GM18867 (cell line): ENCODE results near the gene SNX5.

Source experiments
- ATAC-seq: cut with Tn5 transposase; IDR thresholded peaks from one replicate; pipeline ENCODE4 v1.9.1; 2021; ENCODE audit warnings: mild to moderate bottlenecking, moderate library complexity; ENCODE audit not compliant: unreplicated experiment

Gene SNX5

DNA sequence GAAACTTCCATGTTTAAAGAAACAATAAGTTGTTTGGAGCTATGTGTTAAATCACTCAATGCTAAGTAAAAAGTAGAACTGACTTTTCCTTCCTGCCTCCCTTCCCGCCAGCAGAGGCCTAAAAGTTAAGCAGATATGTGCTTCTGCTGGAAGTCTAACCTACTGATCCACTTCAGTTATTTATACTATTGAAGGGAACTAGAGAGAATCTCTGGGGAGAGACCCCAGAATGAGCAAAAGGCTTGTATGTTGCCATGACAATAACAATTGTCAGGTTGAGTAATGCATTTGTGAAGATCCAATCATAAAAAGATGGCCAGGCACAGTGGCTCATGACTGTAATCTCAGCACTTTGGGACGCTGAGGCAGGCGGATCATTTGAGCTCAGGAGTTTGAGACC is 25.0 kb upstream of the SNX5 start:
- ATAC-seq: no peak

DNA sequence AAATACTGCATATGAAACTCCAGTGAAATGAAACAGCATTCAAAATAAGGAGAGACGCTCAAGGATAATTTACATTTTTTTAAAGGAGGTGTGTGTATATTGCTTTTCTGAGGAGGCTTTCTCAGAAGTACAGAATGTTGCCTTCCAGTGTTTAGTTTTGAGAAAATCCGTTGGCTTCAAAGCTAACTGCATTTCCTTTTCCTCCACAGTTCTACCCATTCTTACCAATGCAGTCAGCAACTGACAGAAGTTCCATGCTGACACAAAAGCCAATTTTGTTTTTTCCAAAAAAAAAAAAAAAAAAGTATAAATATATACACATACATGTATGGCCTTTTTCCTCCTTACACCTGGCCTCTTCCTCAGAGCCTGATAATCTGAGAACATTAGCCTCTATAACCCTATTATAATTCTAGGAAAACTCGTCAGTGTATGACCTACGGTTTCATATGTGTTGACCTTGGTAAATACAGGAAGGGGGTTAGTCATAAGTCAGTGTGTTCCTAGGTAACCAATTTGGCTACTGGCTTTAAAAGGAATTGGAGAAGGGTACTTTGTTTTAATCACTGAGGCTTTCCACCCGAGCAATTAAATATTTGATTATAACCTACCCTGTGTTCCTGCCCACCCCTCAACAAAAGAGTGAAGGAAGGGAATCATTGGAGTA is 24.4 kb upstream of the SNX5 start:
- ATAC-seq: peak; percentile 6

DNA sequence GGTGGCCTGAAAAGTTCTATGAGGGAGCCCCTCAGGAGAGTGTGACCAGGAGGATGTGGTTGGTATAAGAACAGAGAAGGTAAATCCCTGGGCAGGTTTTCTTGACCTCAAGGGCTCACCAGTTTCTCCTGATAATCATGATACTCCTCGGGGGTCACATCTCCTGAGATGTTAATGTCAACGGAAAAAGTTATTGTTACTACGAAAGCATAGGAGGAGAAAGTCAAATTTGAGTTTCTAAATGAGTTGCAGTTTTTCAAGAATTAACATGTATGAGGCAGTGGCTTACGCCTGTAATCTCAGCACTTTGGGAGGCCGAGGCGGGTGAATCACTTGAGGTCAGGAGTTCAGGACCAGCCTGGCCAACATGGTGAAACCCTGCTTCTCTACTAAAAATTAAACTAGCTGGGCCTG is 23.6 kb upstream of the SNX5 start:
- ATAC-seq: peak; percentile 57

DNA sequence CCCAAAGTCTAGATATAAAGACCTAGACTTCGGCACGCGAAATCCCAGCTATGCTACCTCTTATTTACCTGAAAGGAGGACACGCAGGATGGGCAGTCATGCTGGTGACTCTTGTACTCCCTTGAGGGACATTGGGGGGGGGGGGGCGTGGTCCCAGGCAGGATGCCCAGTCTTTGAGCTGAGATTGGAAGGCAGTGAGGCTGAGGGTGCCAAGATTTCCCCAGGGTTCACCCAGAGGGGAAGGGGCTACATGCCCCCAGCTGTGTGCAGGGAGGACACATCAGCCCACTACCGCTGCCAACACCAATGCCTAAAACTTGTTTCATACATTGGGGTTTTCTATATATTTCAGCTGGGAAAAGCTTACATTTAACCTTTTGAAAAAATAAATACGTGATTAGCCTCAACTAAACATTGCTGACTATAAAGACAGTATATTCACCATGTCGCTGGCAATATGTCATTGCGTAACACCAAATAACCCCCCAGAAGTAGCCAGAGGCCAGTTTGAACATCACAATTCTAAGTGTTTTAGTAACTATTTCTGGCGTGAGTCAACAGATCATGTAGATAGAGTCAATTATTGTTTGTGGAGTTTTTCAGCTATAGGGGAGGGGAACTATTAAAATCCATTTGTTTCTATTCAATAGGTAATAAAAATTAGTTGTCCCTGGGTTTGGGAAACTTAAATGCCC is 21.8 kb upstream of the SNX5 start:
- ATAC-seq: no peak

DNA sequence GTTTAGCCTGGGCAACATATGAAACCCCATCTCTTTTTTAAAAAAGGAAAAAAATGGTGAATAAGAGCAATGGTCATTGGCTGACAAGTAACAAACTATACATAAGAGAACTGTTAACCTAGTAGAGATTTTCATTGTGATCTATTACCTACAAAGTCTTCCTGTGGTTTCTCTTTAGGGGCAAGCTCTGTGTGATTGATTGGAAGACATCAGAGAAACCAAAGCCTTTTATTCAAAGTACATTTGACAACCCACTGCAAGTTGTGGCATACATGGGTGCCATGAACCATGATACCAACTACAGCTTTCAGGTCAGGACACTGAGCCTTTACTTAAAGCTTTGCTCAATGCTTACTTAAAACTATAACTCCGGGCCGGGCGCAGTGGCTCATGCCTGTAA is 19.4 kb upstream of the SNX5 start:
- ATAC-seq: no peak

DNA sequence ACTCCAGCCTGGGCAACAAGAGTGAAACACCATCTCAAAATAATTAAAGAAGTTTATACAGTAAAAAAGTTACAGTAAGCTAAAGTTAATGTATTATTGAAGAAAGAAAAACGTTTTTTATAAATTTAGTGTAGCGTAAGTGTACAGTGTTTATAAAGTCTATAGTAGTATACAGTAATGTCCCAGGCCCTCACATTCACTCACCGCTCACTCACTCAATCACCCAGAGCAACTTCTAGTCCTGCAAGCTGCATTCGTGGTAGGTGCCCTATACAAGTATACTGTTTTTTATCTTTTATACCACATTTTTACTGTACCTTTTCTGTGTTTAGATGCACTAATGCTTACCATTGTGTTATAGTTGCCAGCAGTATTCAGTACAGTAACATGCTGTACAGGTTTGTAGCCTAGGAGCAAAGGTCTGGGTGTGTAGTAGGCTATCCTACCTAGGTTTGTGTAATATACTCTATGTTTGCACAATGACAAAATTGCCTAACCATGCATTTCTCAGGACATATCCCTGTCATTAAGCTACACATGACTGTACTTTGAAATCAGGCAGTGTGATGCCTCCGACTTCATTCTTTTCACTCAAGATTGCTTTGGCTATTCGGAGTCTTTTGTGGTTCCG is 16.9 kb upstream of the SNX5 start:
- ATAC-seq: no peak

DNA sequence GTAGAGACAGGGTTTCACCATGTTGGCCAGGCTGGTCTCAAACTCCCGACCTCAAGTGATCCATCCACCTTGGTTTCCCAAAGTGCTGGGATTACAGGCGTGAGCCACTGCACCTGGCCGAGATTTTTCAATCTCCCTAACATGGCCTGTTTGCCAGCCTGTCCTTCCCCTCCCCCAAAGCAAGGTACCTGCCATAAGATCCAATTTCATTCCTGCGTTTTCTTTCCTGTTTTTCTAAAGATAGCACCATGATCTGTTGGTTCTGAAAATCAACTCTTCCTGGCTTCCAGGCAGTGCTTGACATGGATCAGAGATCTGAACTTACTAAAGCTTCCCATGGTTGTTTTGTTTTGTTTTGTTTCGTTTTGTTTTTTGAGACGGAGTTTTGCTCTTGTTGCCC is 7.7 kb upstream of the SNX5 start:
- no peak for ATAC-seq

DNA sequence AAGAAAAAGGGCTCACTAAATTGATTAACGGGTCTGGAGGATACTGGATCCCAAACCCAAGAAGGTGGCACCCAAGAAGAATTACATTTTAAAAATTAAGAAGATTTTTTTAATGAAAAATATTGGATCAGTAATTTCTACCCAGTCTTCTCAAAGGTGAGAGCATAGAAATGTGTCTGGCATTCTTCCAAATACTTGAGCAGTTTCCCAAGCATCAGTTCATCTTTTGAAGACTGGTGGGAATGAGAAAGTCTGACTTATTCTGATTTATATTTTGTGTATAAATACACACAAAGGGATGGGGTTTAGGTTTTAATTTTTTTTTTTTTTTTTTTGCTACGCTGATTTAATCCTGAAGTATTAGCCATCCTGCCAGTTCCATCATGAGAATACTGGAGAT is 3.5 kb upstream of the SNX5 start:
- no peak for ATAC-seq

DNA sequence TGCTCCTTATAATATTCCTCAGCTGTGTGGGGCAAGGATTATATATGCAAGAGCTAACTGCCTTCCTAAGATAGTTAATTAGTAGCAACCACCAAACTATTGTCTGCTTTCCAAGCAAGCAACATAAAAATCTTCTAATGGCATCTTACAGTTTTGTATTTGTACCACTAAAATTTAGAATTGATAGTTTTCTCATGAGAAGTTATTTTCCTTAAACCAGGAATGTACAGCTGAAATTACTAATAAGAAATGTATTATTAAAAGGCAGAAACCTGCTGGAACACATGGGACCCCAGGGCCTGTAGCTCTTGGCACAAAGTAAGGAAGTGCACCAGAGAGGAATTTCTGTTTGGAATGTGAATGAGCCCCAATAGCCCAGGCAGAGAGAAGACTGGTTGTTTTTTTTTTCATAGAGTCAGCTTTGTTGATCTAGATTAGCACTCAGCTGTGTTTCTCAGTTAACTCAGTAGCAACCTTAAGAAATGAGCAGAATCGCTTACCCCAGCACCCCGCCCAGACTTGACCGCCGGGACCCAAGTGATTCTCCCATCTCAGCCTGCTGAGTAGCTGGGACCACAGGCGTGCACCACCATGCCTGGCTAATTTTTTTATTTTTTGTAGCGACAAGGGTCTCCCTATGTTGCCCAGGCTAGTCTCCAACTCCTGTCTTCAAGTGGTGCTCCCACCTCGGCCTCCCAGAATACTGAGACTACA is 2.9 kb upstream of the SNX5 start:
- ATAC-seq: no peak

DNA sequence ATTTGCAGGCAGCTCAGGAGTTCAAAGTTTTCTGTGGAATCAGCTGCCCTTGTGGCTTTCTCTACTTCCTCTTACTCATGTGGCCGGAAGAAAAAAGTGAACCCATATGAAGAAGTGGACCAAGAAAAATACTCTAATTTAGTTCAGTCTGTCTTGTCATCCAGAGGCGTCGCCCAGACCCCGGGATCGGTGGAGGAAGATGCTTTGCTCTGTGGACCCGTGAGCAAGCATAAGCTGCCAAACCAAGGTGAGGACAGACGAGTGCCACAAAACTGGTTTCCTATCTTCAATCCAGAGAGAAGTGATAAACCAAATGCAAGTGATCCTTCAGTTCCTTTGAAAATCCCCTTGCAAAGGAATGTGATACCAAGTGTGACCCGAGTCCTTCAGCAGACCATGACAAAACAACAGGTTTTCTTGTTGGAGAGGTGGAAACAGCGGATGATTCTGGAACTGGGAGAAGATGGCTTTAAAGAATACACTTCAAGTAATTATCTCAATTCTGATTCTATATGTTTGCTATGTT is 1.4 kb upstream of the SNX5 start:
- no peak for ATAC-seq

DNA sequence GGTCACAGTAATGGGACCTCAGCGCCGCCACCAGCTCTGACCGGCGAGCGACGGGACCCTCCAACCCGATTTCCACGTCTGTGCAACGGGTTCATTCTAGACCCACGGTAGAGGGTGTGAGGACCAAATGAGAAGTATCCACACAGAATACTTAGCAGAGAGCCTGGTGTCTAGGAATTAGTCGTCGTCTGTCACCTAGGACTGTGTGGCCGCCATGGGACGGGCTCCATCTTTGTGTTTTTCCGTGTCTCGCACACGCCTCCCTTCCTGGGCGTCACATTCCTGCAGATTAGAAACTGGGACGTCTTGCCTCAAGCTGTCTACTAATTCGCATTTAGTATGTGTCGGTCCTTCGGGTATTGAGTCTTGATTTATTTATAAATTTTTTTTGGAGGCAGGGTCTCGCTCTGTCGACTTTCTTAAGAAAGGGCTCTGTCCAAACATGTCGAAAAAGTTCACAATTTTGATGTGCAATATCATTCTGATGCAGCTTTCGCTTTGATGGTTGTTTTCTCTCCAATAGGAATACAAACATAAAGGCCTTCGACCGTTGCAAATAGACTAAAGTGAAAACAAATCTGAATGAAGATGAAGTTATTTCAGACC is 787 bp upstream of the SNX5 start:
- peak; percentile 6 for ATAC-seq

DNA sequence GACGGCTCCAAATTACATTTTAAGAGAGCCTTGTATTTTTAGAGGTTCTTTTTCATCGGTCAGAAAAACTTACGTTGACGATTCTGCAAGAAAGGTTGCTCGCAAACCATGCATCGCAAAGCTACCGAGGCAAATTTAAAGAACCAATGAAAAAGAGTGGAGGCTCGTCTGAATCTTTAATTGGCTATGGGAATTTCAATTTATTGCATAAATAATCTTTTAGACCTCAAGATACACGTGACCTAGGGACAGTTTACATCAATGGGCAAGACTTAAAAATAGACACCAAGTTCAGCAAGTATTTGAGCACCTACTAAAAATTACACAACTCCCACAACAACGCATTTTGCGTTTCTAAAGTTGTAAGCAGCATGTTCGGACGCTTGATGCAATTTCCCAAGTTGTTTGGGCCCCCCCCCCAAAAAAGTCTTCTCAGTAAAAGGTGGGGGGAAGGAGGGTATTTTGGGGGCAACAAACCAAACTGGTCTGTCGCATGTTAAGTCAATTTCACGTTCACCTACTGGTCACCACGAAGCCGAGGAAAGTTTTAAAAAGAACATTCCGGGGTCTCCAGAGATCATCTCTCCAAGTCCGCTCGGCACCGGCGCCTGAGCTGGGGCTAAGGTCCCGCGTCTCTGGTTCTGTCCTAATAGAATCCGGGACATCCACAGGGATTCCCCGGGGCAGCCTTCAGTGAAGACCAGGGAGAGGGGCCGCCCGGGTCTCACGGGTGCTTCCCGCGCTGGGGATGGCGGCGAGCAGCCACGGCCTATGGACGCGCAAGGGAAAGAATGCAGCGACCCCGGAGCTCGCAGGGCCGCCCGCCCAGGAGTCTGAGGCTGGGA is 851 bp downstream of the SNX5 start:
- peak; percentile 1 for ATAC-seq

DNA sequence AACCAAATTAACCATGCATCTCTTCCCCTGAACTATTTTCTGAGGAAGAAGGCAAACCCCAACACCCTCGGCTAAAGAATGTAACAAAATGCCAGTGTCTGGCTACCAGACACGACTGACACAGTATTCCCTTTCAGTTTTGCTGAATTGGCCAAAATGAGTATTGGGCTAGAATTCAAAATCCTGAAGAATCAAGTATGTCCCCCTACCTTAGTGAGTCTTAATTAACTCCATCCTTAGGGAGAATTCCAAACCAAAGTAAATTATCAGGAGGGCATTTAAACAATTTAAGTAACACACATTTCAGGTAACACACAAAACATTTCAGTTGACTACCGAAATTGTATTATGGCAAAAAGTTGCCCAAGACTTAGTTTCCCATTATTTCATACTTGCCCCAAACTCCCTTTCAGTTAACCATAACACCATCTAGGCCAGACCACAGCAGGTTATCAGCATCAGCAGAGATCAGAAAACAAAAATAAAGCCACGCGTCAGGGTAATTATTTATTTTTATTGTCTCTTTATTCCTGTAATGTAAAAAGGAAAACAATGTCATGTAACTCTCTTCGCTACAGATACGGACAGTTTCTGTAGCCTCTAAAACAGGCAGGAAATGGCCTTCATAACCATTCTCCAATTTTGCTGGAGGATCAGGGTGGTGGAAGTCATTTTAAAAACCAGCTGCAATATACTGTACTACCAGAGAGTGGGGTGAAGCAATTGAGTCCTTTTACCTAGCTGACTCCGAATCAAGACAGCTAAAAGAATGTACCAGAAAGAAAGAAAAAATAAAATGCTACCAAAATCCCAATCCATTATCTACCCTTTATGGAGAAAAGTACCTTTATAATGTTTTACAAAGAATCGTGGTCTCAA is 1.9 kb downstream of the SNX5 start:
- no peak for ATAC-seq

DNA sequence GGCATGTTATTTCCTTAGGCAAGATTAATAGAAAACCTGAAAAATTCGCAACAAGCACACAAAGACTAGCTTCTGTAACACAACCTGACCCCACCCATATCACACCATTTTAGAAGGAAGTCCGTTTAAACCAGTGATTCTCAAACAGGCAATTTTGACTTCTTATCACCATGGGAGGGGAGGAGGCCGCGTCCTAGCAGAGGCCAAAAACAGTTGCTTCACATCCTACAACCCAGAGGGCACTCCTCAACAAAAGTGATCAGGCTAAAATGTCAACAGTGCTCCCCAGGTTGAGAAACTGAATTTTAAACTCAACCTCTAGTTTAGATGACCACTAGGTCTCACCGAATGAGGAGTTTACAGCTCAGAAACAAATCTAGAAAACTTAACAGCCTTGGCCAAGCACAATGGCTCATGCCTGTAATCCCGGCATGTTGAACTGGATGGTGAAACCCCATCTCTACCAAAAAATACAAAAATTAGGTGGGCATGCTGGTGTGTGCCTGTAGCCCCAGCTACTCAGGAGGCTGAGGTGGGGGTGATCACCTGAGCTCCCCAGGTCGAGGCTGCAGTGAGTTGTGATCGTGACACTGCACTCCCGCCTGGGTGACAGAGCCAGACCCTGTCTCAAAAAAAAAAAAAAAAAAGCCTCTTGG is 3.4 kb downstream of the SNX5 start:
- ATAC-seq: no peak

DNA sequence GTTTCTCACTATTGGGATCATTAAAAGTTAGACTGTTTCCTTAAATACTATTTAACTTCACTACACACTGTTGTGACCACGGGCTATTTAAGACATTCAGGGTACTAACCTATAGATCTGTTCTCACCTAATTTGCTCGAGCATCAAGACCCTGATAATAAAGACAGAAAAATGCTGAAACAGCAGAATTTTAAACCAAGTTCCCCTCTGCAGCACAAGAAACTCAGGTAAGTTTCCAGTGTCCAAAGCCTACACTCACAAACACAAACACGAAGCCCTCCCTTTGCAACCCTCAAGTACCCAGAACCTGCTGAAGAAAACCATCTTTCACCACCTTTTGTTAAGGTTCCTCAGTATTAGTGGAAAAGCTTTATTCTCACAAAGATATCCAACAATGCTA is 4.0 kb downstream of the SNX5 start:
- no peak for ATAC-seq

DNA sequence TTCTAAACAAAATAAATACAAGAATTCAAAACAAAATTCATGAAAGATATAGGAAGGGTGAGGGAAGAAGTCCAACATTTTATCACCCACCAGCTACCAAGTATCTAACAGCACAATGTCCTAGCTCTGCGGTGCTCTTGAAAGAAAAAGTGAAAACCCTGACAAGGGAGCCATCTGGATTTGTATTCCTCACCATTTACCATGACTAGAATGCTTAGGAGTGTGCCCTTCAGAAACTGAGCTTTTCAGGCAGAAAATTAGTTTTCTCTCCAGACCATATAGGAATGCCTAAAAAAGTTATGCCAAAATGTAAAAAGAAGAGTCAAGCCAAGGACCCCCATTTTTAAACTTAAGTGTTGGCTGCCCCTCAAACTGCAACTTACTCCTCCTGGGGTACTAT is 4.5 kb downstream of the SNX5 start:
- ATAC-seq: no peak

DNA sequence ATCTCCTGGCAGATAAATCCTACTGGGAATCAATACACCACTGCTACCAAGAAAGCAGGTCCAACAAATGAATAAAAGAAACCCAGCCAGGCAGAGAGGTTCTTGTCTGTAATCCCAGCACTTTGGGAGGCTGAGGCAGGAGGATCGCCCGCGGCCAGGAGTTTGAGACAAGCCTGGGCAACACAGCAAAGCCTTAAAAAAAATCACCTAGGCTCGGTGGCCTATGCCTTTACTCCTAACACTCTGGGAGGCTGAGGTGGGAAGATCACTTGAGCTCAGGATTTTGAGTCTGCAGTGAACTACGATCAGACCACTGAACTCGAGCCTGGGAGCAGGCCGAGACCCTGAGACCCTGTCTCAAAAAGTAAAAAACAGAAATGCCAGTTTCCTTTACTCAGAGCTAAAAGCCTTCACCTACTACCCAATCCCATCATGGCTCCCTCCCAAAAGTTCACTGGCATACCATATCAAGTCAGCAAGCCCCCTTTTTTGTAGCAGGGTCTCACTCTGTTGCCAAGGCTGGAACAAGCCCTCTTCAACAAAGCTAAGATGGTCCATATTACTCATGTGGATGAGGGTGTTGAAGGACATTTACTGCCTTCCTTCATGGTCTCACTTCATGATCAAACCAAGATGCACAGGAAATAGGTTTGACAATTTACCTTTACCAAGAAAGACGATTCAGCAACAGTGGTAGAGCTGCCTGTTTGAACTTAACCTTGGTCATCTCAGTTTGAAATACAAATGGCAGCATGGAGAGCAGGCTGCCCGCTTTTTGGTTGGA is 5.3 kb downstream of the SNX5 start:
- no peak for ATAC-seq

DNA sequence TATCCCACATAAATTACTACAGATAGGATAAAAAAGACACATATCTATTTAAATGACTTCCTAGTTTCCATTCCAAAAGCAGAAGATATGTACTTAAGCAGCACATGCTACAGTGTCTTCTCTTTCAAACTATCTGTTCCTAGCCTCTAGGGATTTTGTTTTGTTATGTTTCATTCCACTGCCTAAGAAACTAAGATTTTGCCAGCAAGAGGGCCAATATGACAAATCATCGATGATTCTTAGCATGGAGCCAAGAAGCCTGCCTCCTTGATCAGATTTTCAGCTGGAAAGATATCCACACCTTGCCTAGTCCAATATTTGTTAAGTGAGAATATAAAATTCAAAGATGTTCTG is 7.0 kb downstream of the SNX5 start:
- no peak for ATAC-seq
